ENCODE data around the gene ZNF541.
"Not testable (repeated sequence)": the region's sequence is repeated elsewhere in the genome, so short reads cannot be mapped to it uniquely, and the experiment has no call there.

ZNF541 gene

DNA sequence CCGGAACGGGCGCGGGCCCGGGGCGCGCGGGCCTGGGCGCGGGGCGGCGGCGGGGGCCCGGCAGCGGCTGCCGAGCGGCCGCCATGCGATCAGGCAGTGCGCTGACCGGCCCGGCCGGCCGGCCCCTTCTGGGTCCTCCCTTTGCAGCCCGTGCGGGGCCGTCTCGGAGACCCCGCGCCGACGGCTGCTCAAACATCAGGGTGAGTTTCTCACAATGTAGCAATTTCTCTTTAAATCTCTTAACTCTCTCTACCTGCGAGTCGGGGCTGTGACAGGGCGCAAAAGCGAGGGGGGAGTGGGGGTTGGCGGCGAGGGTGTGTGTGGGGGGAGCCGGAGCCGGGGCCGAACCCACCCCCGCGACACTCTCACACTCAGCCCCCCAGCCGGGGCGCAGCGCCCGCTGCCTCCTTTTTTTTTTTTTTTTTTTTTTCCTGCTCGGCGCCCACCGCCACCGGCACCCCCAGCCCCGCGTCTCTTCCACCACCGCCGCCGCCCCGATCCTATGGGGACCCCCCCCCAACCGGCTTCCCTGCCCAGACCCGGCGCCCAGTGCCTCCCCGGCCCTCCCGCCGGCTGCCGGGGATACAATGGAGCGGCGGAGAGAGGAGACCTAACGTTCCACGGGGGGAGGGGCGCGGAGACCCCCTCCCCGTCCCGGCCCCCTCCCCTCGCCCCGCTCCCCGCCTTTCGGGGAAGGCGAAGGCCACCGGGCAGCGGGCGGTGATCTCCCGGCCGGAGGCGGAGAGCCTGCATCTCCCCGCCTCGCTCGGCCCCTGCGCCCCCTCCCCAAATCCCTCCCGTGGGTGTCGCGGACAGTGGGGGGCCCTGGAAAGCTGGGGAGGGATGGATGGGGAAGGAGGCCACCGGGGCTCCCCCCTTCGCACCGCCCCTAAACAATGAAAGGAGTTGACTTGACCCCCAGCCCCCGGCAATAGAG, 36.3 kb upstream of the ZNF541 start, which contains the start of gene BICRA:
Gene BICRA (plus strand): TSS at position 166 of the 937 bp plus-strand sequence. CDS start 64,441 bp downstream, outside the sequence.
- peaks cover 8% of the 10 kb centered on the region for H3K4me1 ChIP-seq (ENCODE audit: control insufficient read depth, insufficient read depth, low read length)
- H3K4me3 ChIP-seq (ENCODE audit: low read depth, low read length) = peak within 1 kb of the TSS; percentile 89
- no peaks in the 10 kb centered on the region for H3K36me3 ChIP-seq (ENCODE audit: control insufficient read depth, insufficient read depth, low read length)
- H3K9ac ChIP-seq (ENCODE audit: low read depth, low read length) = peak within 1 kb of the TSS; percentile 79
- H3K27me3 ChIP-seq (ENCODE audit: control insufficient read depth, insufficient read depth, low read length) = no peaks in the 10 kb centered on the region
- no peaks in the 10 kb centered on the region for H3K9me3 ChIP-seq (ENCODE audit: control insufficient read depth, insufficient read depth, low read length)

DNA sequence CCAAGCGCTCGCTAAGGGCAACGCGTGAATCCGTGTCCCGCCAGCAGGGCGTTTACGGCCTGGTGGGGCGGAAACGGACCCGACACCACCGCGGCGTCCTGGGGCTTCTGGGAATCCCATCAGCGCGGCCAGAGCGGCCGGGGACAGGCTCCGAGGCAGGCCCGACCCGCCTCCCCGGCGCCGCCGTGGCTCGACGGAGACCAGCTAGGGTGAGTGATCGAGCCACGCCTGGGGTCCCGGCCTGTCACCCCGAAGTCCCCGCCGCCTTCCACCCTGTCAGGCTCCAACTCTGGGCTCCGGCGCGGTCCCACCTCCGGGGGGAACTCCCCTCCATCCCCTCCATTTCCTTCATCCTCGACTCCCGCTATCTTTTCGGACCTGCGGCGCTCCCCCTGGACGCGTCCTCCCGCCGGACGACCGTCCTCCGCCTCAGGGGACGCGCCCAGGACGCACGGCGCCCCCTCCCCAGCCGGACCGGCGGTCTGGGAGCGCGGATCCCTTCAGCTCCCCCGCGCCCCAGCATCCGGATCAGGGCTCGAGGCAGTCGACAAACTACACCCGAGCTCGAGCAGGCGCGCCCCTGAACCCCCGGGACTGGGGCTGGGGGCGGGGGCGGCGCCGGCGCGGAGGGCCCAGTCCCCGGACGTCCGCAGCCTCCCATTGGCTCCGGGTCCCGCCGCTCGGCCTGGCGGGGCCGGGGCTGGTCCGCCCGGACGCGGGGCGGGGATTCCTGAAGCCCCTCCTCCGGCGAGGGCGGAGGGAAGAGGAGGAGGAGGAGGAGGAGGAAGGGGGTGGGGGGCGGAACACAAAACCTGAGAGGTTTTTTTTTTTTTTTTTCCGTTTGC, 35.3 kb upstream of the ZNF541 start:
- Histone ChIP-seq H3K9ac (ENCODE audit: low read depth, low read length) (peak overlapping the region; percentile 79), H3K36me3 (ENCODE audit: control insufficient read depth, insufficient read depth, low read length) (no peaks in the 10 kb centered on the region), H3K4me3 (ENCODE audit: low read depth, low read length) (peak overlapping the region; percentile 89), H3K27me3 (ENCODE audit: control insufficient read depth, insufficient read depth, low read length) (no peaks in the 10 kb centered on the region), H3K4me1 (ENCODE audit: control insufficient read depth, insufficient read depth, low read length) (peaks cover 6% of the 10 kb centered on the region), H3K9me3 (ENCODE audit: control insufficient read depth, insufficient read depth, low read length) (no peaks in the 10 kb centered on the region)

- Histone ChIP-seq H3K27me3 (ENCODE audit: control insufficient read depth, insufficient read depth, low read length) (no peaks in the 10 kb centered on the region), H3K36me3 (ENCODE audit: control insufficient read depth, insufficient read depth, low read length) (no peaks in the 10 kb centered on the region), H3K4me3 (ENCODE audit: low read depth, low read length) (peak overlapping the region; percentile 89), H3K4me1 (ENCODE audit: control insufficient read depth, insufficient read depth, low read length) (peaks cover 6% of the 10 kb centered on the region), H3K9me3 (ENCODE audit: control insufficient read depth, insufficient read depth, low read length) (no peaks in the 10 kb centered on the region), H3K9ac (ENCODE audit: low read depth, low read length) (peak overlapping the region; percentile 79)
Observed at GRCh38 chr19:47607564-47608073, 34.7 kb upstream of the ZNF541 start.

DNA sequence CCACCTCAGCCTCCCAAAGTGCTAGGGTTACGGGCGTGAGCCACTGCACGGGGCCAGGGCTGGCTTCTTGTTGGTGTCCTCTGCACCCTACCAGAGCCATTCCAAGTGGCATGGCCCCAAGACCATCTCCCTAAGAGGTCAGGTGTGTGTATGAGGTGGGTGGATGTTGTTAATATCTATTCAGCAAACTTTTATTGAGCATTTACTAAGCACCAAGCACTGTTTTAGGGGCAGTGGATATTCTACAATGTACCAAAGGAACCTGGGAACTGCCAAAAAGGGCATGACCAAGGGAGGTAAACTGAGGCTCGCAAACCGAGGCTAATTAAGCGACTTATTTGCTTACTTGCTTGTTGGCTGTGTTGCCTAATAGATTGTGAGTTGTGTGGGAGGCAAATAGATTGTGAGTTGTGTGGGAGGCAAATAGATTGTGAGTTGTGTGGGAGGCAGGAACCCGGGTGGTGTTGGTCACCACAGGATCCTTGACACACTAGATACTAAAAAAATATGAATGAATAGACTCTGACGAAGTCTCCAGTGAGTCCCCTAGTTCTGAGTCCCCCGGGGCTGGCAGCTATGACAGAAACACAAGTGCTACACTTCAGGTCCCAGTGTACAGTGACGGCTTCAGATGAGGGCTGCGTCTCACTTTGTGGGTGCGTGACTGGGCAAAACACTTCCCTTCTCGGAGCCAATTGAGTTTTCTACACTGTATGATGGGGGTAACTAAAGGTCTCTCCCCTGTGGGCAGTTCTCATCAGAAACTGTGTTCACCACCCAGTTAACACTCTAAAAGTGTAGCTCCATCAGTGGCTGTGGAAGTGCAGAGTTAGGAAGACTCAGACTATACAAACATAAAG, 31.0 kb upstream of the ZNF541 start:
- Histone ChIP-seq H3K9ac (ENCODE audit: low read depth, low read length) (no peak overlapping the region), H3K36me3 (ENCODE audit: control insufficient read depth, insufficient read depth, low read length) (no peaks in the 10 kb centered on the region), H3K4me1 (ENCODE audit: control insufficient read depth, insufficient read depth, low read length) (no peaks in the 10 kb centered on the region), H3K9me3 (ENCODE audit: control insufficient read depth, insufficient read depth, low read length) (no peaks in the 10 kb centered on the region), H3K27me3 (ENCODE audit: control insufficient read depth, insufficient read depth, low read length) (no peaks in the 10 kb centered on the region), H3K4me3 (ENCODE audit: low read depth, low read length) (no peak overlapping the region)

- peak overlapping the region; percentile 87 for H3K9ac ChIP-seq (ENCODE audit: low read depth, low read length)
- no peaks in the 10 kb centered on the region for H3K27me3 ChIP-seq (ENCODE audit: control insufficient read depth, insufficient read depth, low read length)
- peak overlapping the region; percentile 89 for H3K4me3 ChIP-seq (ENCODE audit: low read depth, low read length)
Observed at GRCh38 chr19:47601180-47601904, 28.4 kb upstream of the ZNF541 start.

DNA sequence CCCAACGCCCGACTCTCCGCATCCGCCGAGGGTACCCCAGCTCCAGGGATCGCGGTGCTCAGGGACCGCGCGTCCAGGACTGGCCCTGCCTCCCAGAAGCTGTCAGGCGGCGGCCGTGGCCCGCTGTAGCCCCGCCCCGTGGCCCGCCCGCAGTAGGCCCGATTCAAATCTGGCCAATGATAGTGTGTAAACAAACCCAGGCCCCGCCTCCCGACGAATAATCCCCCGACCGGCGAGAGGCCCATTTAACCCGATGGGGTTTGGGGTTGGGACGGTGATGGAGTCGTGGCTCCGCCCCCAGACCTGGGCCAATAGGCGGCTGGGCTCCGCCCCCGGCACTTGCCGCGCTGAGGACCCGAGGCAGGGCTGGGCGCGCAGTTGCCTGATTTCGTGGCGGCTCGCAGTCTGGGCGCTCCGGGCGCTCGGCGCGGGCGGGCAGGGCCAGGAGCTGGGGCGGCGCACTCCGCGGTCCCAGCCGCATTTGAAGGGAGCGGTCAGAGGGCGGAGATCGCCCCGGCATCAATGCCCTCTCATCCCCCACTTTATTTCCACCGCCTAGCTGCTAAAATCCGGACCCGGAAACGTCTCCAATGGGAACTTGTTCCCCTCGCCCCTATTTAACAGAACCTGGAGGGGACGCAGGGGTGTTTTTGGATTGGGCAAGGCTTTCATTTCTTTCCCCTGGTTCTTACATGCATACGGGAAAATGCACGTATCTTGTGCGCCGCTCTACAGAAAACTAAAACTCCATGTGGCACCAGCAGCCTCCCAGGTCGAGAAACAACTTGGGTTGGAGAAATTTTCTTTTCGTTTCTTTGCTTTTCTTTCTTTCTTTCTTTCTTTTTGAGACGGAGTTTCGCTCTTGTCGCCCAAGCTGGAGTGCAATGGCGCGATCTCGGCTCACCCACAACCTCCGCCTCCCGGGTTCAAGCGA, 27.6 kb upstream of the ZNF541 start:
- Histone ChIP-seq H3K9ac (ENCODE audit: low read depth, low read length) (peak overlapping the region; percentile 87), H3K36me3 (ENCODE audit: control insufficient read depth, insufficient read depth, low read length) (no peaks in the 10 kb centered on the region), H3K9me3 (ENCODE audit: control insufficient read depth, insufficient read depth, low read length) (no peaks in the 10 kb centered on the region), H3K27me3 (ENCODE audit: control insufficient read depth, insufficient read depth, low read length) (no peaks in the 10 kb centered on the region), H3K4me1 (ENCODE audit: control insufficient read depth, insufficient read depth, low read length) (peaks cover 5% of the 10 kb centered on the region), H3K4me3 (ENCODE audit: low read depth, low read length) (peak overlapping the region; percentile 89)

More at GRCh38 chr19:47601180-47601904, 28.4 kb upstream of the ZNF541 start:
- H3K4me1 ChIP-seq (ENCODE audit: control insufficient read depth, insufficient read depth, low read length) = peaks cover 5% of the 10 kb centered on the region
- no peaks in the 10 kb centered on the region for H3K9me3 ChIP-seq (ENCODE audit: control insufficient read depth, insufficient read depth, low read length)
- H3K36me3 ChIP-seq (ENCODE audit: control insufficient read depth, insufficient read depth, low read length) = no peaks in the 10 kb centered on the region

DNA sequence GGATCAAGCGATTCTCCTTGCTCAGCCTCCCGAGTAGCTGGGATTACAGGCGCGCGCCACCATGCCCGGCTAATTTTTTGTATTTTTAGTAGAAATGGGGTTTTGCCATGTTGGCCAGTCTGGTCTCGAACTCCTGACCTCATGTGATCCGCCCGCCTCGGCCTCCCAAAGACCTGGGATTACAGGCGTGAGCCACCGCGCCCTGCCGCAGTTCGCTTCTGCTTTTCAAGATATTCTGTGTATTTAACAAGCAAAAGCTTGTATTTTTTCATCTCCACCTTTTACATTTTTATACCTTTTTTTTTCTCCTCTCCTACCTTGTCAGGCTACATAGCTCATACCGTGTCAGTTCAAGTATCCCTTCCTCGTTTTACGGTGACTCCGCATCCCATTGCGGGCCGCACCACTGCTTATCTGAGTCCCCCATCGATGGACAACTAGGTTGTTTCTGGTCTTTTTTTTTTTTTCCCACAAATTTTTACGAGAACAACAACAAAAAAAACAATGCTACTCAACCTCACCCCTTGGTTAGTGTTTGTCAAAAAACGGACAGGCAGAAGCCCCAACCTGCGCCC, 26.8 kb upstream of the ZNF541 start:
- not testable (repeated sequence) for H3K27me3 ChIP-seq (ENCODE audit: control insufficient read depth, insufficient read depth, low read length); H3K36me3 ChIP-seq (ENCODE audit: control insufficient read depth, insufficient read depth, low read length); H3K9ac ChIP-seq (ENCODE audit: low read depth, low read length); H3K9me3 ChIP-seq (ENCODE audit: control insufficient read depth, insufficient read depth, low read length); H3K4me1 ChIP-seq (ENCODE audit: control insufficient read depth, insufficient read depth, low read length)
- peak overlapping the region; percentile 74 for H3K4me3 ChIP-seq (ENCODE audit: low read depth, low read length)

DNA sequence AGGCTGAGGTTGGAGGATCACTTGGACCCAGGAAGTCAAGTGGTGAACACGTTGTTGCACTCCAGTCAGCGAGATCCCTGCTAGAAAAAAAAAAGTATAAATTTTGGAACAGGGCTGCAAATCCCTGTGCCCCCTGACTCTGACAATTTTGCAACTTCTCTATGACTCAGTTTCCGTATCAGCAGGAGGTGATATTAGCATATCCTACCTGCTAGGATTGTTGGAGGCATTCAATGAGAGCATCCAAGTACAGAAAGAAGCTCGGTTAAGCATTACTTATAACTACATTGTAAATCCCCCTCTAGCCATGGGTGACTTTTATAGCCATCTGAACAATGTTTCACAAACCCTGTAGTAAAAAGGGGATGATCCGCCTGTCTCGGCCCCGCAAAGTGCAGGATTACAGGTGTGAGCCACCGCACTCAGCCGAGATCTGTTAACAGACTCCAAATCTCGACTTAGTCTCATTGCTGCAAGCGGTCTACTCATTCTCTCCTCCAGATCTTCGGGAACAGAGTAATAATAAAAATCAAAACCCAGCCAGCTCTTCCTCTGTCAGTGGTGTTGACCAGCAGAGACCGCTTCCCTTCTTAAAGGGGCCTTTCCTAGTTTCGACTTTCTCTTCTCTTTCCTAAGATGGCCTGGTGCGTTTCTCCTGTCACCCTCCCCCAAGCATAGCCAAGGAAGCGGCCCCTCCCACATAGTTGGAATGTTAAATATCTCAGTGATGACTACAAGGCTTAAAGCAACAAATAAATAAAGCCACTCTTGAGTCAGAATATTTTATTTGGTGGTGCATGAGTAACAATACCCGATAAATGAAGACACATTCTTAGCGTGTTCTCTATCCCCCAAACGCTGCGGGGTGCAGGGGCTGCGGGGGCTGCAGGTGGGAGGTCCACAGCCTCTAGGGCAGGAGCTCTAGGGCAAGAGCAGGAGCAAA, 25.7 kb upstream of the ZNF541 start:
- Histone ChIP-seq H3K9ac (ENCODE audit: low read depth, low read length) (peak overlapping the region; percentile 79), H3K27me3 (ENCODE audit: control insufficient read depth, insufficient read depth, low read length) (no peaks in the 10 kb centered on the region), H3K4me1 (ENCODE audit: control insufficient read depth, insufficient read depth, low read length) (peaks cover 5% of the 10 kb centered on the region), H3K9me3 (ENCODE audit: control insufficient read depth, insufficient read depth, low read length) (no peaks in the 10 kb centered on the region), H3K36me3 (ENCODE audit: control insufficient read depth, insufficient read depth, low read length) (no peaks in the 10 kb centered on the region), H3K4me3 (ENCODE audit: low read depth, low read length) (peak overlapping the region; percentile 74)

GRCh38 chr19:47595944-47596343, 23.0 kb upstream of the ZNF541 start:
- Histone ChIP-seq H3K4me3 (ENCODE audit: low read depth, low read length) (no peak overlapping the region), H3K9ac (ENCODE audit: low read depth, low read length) (no peak overlapping the region), H3K36me3 (ENCODE audit: control insufficient read depth, insufficient read depth, low read length) (no peaks in the 10 kb centered on the region), H3K27me3 (ENCODE audit: control insufficient read depth, insufficient read depth, low read length) (no peaks in the 10 kb centered on the region), H3K9me3 (ENCODE audit: control insufficient read depth, insufficient read depth, low read length) (no peaks in the 10 kb centered on the region), H3K4me1 (ENCODE audit: control insufficient read depth, insufficient read depth, low read length) (peaks cover 5% of the 10 kb centered on the region)

Data from iPS-15b (cell line).